UCSD-AML1 (cell line): ENCODE data around the gene NCK2.
"Not testable (repeated sequence)": the region's sequence is repeated elsewhere in the genome, so short reads cannot be mapped to it uniquely, and the experiment has no call there.

Source experiments
- DNase-seq: peaks from one replicate; lab custom pipeline; 2025; ENCODE audit not compliant: unreplicated experiment; lab: John Stamatoyannopoulos, UW

Gene NCK2

DNA sequence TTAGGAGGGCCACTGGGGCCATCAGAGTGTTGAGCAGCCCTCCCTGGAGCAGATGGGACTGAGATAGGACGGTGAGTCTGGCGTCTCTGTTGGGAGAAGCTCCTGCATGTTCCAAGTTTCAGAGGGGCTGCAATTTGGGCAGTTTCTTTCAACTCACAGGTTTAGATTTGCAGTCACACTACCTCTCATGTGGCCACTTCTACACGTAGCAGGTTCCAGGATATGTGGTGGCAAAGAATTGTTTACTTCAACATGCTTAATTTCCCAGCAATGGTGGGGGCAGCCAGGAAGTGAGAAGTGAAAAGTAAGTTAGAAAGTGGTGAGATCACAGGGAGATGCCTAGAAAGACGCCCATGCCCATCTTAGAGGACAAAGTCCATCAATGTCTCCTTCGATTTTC is 9.3 kb downstream of the NCK2 start:
- no peak for DNase-seq

GRCh38 chr2:105754994-105755393 is 10.3 kb downstream of the NCK2 start:
- DNase-seq = no peak

DNA sequence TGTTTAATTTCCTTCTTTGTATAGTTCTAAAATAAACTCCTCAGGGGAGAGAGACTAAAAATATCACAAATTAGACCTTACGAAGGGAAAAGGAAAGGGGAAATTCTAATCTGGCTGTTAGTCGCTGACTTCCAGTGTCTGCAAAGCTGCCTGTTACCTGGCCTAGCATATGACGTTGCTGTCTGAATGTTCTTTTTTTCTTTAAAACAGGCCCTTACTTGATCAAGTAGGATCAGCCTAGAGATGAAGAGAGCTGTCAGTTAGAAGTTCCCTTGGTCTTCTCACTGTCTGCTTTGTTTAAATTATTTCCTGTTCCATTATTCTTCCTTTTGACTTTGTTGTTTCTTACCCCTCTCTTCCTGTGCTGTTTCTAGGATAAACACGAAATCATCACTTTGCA is 11.2 kb downstream of the NCK2 start:
- no peak for DNase-seq

GRCh38 chr2:105756435-105756834 is 11.7 kb downstream of the NCK2 start:
- DNase-seq = no peak

GRCh38 chr2:105756865-105757264 is 12.2 kb downstream of the NCK2 start:
- not testable (repeated sequence) for DNase-seq

GRCh38 chr2:105757433-105757832 is 12.7 kb downstream of the NCK2 start:
- DNase-seq = no peak

DNA sequence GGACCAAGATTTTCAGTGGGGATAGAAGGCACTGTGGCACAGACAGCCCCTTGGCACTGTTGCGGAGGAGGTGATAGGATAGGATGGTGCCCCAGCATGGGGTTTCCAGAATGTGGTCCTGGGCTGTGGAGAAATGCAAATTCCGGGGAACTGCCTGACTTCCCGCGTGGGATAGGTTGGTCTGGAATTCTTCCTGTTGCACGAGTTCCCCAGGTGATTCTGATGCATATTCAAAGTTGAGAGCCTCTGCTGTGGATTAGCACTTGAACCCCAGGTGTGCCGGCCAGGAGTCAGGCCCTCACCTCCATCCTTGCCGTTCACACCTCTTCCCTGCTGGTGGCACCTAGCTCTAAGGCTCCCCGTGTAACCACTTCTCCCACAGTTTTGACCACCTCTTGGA is 15.5 kb downstream of the NCK2 start:
- no peak for DNase-seq

GRCh38 chr2:105760639-105761337 is 16.1 kb downstream of the NCK2 start:
- no peak for DNase-seq

- no peak for DNase-seq
These were observed 17.3 kb downstream of the NCK2 start for GRCh38 chr2:105761931-105762515.

- no peak for DNase-seq
These were observed 18.4 kb downstream of the NCK2 start for GRCh38 chr2:105763076-105763475.

DNA sequence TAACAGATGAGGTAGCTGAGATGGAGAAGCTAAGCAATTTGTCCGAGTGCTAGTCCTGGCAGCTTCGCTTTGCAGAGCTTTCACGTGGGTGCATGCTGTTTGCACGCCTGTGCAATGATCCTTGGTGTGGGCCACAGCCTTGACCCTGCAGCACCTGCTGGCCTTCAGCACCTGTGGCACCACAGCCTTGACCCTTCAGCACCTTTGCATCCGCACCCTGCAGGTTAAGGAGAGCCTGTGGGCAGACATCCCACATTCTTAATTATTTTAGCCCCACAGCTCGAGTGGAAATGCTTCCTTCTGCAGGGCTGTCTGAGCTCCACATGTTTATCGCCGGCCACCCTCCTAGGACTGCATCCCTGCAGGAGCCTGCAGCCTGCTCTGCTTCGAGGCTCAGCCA is 19.3 kb downstream of the NCK2 start:
- no peak for DNase-seq

DNA sequence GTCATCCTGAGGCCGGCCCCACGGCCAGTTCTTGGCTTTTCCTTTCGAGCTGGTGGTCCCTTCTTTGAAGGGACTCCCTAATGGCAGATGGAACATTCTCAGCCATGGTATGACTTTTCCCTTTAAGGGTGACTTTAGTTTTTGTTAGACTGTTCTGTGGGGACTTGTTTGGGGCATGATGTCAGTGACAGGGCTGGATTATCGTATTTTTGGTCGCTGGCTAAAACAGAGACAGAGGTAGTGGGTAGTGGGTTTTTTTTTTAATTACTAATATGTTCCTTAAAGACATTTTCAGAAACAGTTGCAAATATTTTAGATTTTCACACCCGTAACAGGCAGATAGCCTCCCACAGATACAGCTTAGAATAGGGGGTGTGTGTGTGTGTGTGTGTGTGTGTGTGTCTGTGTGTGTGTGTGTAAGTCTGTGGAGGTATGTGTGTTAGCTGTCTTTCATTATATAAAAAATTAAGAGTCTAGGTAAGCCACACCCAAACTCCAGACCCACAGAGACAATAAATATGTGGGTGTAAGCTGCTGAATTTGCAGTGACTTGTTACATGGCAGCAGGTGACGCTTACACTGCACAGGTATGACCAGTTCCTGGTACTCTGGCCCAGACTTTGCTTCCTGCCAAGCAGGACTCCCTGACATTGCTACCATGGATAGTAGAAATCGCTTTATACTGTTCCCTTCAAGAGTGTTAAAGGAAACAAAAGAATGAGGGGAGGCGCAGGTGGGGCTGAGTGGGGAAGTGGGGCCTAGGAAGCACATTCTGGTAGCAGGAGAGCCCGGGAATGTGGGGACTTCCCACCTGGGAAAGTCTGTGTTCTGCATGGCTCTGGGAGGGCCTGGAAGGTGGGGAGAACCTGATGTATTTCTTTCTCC is 20.9 kb downstream of the NCK2 start:
- DNase-seq = no peak

- no peak for DNase-seq
These were observed 21.7 kb downstream of the NCK2 start for GRCh38 chr2:105766300-105766866.

- no peak for DNase-seq
These were observed 23.5 kb downstream of the NCK2 start for GRCh38 chr2:105768176-105768575.

DNA sequence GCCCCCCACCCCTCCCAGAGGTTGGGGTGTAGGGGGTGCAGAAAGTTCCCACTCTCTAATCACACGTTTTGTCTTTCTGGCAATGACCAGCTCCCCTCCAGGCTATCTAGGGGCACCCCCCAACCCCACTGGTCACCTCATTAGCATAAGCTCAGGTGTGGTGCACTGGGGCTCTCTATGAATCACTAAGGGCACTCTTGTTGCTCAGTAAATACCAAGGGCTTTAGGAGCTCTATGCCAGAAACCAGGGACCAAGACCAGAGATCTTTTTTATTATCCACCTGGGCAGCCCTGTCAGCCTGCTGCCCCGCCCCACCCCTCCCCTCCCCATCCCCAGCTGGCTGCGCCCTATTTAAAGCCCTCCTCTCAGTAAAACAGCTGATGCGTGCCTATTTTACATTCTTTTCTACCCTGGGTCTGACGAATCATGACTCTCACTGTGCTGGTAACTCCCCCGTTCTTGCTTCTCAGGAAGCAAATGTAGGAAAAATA is 24.3 kb downstream of the NCK2 start:
- DNase-seq = no peak

DNA sequence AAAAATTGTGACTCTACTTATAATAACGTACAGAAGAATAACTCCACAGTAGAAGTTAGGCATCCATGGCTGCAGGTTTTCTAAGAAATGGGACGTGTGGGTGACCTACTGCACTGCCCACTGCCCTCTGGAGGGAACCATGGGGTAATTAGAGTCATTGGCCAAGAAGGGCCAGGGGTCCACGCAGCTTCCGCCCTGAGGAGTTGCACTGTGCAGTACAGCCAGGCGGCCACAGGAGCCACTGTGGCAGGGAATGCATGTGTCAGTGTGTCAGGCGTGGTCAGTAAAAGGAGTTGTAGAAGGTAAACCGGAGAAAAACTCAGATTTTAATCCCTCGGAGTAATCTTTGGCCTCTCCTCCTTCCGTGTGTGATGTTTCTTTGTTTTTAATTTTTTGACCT is 24.8 kb downstream of the NCK2 start:
- DNase-seq = no peak

DNA sequence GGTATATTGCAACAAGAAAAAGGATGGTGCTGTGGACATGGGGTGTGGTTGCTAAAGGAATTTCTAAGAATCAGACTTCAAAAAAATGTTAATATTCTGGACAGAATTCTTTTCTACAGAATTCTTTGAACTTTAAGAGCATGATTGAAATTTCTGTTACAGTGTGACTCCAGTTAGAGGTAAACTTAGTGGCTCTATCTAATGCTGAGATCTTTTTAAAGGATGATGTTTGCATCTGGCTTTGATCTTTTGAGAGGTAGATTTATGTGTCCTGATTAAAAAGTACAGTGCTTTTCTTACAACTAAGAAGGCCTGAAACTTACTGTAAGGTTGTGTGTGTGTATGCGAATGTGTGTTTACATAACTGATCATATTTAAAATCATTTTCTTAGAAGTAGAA is 25.4 kb downstream of the NCK2 start:
- no peak for DNase-seq

- DNase-seq = not testable (repeated sequence)
These were observed 26.6 kb downstream of the NCK2 start for GRCh38 chr2:105771291-105771690.

- DNase-seq = no peak
These were observed 27.1 kb downstream of the NCK2 start for GRCh38 chr2:105771836-105772235.

DNA sequence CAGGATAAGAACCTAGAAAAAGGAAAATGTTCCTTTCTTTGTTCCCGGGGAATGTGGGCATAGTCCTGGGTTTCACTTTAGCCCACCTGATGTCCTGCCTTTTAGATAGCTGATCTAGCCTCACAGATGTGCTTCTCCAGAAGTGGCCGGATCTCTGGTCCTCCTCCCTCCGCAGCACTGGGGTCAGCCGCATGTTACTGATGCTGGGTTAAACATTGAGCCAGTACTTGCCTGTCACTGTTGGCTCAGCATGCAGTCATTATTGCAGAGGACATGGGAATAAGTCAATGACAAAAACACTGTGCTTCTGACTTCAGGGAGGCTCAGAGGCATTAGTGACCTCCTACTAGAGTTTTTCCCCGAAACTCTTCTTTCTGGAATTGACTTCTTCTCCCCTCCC is 27.6 kb downstream of the NCK2 start:
- no peak for DNase-seq

DNA sequence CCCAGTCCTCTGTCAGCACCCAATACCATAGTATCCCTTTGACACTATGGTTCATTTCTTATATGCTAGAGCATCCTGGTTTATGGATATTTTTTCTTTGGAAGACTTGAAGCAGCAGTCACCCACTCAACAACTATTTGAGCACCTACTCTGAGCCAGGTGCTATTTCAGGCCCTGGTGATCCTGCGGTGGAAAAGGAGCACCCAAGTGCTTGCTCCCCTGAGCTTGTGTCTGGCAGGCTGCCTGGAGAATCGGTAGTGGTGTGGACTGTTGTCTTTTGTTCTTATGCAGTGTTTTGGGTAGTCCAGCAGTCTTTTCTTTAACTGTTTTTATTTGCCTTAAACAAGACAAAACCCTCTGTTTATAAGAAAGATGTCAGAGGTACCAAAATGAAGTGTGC is 28.9 kb downstream of the NCK2 start:
- no peak for DNase-seq
